ENCODE data around the gene PPM1H.
"Not testable (repeated sequence)": the region's sequence is repeated elsewhere in the genome, so short reads cannot be mapped to it uniquely, and the experiment has no call there.

PPM1H gene

GRCh38 chr12:62762645-62763044 is 172.3 kb downstream of the PPM1H start:
- H3K4me3 ChIP-seq (ENCODE audit: low read length): no peak overlapping the region
- DNase-seq (ENCODE audit: low read depth, low spot score): no peak

DNA sequence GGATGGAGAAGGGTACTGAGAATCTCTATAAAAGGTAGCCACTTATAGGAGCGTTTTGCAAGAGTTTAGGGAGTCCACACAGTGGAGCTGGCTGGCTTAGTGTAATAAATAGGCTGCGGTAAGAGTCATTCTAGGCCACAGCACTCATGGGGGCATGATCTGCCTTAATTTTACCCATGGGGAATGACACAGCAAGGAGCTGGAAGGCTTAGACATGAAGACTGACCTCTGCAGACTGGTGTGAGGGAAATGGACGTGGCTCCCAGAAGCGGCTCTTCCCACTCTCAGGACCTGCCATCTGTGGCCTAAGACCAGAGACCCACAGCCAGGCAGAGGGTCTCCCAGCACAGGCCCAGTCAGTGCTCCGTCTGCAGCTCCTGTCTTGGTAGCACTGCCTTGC is 173.3 kb downstream of the PPM1H start:
- no peak overlapping the region for H3K4me3 ChIP-seq (ENCODE audit: low read length)
- DNase-seq (ENCODE audit: low read depth, low spot score): no peak

DNA sequence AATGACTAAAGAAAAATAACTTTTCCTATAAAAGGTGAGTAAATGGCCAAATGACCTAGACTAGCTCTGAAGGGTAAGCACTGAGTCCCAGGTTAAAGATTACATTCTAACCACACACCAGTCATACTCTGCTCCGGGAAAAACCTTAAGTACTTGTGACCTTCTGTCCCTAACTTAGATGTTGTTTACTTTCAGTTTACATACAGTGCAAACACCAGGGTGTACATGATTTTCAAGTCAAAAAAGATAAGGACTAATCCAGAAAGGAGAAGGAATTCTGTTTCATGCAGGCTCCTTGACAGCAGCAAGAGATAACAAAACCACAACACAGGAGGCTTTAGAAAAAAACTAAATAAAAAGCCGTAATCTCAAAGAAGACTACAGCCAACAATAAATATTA is 174.2 kb downstream of the PPM1H start:
- H3K4me3 ChIP-seq (ENCODE audit: low read length): no peak overlapping the region
- DNase-seq (ENCODE audit: low read depth, low spot score): no peak

DNA sequence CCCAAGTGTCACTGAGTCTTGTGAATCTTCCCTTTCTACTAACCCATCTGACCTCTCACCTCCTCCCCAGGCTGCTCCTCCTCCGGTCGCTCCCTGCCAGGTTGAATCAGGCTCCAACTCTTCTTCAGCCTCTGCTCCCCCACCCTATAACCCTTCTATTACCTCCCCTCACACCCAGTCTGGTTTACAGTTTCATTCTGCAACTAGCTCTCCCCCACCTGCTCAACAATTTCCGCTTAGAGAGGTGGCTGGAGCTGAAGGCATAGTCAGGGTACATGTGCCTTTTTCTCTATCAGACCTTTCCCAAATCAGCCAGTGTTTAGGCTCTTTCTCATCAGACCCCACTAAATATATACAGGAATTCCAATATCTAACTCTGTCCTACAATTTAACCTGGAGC is 174.6 kb downstream of the PPM1H start:
- not testable (repeated sequence) for H3K4me3 ChIP-seq (ENCODE audit: low read length); DNase-seq (ENCODE audit: low read depth, low spot score)

DNA sequence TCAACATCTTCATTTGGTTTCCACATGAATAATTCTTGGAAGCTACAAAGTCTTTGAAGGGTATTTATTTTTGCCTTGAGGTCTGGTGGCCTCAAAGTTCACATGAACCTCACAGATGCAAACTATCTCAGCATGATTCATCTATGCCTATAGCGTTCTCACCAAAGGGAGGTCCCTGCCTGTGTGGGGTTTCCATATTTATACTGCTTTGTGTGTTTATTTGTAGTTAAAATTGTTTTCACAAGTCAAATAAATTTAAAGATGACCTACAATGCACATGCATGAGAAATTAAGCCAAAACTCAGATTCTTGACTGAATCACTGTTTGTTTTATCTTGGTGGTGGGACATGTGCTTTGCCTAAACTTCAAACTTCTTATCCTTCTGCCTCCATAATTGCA is 176.7 kb downstream of the PPM1H start:
- DNase-seq (ENCODE audit: low read depth, low spot score): no peak
- H3K4me3 ChIP-seq (ENCODE audit: low read length): no peak overlapping the region

GRCh38 chr12:62757048-62757447 is 177.9 kb downstream of the PPM1H start:
- H3K4me3 ChIP-seq (ENCODE audit: low read length): no peak overlapping the region
- DNase-seq (ENCODE audit: low read depth, low spot score): no peak

DNA sequence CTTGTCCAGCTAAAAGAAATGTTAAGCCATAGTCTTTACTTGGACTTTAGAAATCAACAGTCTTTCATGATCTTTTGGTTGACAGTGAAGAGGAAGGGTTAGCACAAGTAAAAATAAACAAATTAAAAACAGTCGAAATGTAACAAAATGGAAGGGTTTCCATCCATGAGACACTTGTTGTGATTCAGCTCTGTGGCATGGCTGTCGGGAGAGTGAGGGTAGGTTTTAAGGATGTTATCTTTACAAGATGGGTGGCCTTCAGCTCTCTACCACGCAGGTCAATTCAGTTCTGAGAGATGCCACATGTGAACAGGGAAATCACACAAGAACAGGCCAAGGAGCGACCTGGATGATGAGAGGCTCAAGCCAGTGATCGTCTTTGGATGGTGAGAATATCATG is 180.2 kb downstream of the PPM1H start:
- no peak overlapping the region for H3K4me3 ChIP-seq (ENCODE audit: low read length)
- no peak for DNase-seq (ENCODE audit: low read depth, low spot score)

- H3K4me3 ChIP-seq (ENCODE audit: low read length): no peak overlapping the region
- DNase-seq (ENCODE audit: low read depth, low spot score): no peak
Measured at GRCh38 chr12:62751810-62752155, 183.2 kb downstream of the PPM1H start.

DNA sequence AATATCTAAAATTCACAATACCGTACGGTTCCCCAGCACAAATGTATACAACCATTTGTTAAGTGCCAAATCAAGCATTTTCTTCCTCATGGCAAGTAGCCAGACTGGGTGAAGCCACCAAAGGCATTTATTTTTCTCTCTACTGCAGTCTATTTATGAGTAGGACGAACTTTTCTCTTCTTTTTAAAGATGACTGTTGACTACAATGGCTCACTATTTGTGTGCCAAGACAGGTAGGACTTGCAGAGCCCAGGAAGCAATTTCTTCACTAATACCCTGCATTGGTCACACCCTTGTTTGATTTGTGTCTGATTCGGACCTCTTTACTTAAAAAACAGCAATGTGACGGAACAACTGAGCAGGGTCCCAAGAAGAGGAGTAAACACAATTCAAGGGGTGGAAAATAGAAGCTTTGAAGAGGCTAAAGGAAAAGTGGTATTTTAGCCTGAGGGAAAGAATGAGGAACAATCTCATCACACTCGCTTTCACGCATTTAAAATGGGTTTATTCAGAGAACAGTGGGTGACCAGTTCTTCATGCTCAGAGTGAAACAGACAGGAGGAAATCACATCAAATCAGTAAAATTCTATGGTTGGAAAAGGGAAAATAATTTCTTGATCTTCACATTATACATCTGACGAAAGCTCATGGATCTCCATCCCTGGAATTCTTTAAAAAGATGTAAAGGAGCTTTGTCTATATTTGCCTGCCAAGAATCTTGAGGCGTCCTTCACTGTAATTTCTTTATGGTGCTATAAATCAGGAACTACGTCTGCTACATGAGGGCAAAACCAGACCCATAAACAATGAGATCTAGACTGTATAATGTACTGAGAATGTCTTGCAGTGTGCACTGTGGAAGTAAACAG is 183.8 kb downstream of the PPM1H start:
- no peak overlapping the region for H3K4me3 ChIP-seq (ENCODE audit: low read length)
- DNase-seq (ENCODE audit: low read depth, low spot score): no peak

GRCh38 chr12:62749586-62749985 is 185.4 kb downstream of the PPM1H start:
- no peak overlapping the region for H3K4me3 ChIP-seq (ENCODE audit: low read length)
- no peak for DNase-seq (ENCODE audit: low read depth, low spot score)

GRCh38 chr12:62748941-62749468 is 185.9 kb downstream of the PPM1H start:
- H3K4me3 ChIP-seq (ENCODE audit: low read length): no peak overlapping the region
- no peak for DNase-seq (ENCODE audit: low read depth, low spot score)

DNA sequence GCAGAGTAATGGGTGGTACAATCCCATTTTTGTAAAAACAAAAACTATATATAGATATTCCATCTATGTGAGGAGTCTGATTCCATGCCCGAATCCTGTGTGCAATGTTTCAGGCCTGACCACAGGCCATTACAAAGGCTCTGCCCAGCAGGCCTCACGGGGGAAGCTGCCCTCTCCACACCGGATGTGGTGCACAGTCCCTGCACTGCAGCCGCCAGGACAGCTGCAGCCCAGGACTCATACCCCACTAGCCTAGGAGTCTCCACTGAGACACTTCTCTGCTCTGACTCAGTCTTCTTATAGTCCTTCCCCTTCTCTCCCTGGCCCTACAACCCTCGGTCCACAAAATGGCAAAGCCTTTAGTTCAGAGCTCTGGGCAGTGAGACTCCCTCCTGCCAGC is 190.4 kb downstream of the PPM1H start:
- no peak for DNase-seq (ENCODE audit: low read depth, low spot score)
- no peak overlapping the region for H3K4me3 ChIP-seq (ENCODE audit: low read length)

DNA sequence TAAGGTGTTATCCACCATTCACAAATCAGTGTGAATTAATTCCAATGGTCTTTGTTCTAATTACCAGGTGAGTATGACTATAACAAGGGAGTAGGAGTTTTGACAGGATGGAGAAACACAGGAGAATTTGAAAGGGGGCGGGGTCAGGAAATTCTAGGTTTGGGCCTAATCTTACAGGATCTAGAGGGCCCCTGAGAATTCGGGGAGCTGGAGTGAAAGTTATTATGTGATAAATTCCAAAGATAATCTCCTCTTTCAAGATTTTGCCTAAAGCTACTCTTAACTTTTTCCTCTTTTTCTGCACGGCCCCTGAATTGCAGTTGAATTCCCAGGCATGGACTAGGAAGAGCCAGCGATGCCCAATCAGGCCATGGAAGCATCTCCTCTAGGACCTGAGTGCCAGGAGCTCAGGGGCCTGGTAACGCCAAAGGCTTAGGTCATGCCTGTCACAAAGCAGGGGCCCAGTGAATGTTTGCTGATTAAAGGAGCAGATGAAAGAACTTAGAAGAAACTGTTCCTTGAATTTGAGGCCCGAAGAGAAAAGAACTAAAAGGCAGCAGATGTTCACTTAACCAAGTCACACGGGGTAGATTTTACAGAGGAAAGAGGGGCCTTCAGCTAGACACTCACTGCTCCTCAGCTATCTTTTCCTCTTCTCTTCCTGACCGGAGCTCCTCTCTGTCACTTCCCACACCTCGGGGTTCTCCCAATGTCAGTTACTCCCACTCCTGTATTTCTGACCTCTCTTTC is 195.5 kb downstream of the PPM1H start:
- no peak for DNase-seq (ENCODE audit: low read depth, low spot score)

DNA sequence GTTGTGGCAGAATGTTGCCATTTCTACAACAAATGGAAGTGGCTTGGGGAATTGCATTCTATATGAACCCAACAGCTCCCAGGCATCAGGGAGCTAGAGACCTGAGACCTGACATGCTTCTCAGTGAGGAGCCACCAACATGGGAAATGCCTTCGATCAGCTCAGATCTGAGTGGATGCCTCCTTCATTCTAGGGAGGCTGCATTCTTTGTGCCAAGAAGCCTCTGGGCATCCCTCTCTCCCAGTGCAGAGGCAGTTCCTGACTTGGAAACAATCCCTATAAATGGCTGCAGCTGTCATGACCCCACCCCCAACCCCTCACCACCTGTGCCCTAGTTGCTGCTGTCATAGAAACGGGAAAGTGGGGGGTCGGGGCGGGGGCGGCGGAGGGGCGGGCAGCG is 196.3 kb downstream of the PPM1H start:
- no peak overlapping the region for H3K4me3 ChIP-seq (ENCODE audit: low read length)
- DNase-seq (ENCODE audit: low read depth, low spot score): no peak

More for the DNA sequence above, 195.5 kb downstream of the PPM1H start:
- H3K4me3 ChIP-seq (ENCODE audit: low read length): no peak overlapping the region

DNA sequence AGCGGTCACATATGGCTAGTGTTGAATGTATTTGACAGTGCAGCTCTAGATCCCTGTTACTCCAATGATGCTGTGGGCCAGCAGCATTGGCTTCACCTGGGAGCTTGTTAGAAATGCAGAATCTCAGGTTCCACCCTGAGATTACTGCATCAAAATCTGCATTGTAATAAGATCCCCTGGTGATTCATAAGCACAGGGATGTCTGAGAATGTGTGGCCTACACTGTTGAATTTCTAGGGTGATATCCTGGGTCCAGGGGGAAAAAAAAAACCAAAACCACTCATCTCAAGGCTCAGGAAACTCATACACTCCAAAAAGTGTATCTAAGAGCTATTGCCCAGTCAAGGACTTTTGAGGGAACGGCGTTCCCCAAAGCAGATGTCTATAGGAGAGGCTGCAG is 196.8 kb downstream of the PPM1H start:
- no peak for DNase-seq (ENCODE audit: low read depth, low spot score)
- no peak overlapping the region for H3K4me3 ChIP-seq (ENCODE audit: low read length)

DNA sequence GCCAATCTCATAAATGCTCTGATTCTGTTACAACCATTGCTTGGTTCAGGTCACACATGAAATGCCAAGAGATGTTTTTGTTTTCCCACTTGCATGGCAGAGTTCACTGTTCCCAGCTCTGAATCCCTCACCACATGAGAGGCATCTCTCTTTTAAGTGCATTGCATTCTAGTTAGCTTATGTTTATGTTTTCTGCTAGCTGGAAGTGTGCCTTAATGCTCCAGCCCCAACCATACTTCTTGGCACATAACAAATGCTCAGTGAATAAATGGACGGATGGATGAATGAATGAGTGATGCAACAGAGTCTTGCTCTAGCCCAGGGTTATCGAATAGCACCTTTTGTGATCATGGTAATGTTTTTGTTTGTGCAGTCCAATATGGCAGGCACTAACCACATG is 197.3 kb downstream of the PPM1H start:
- no peak for DNase-seq (ENCODE audit: low read depth, low spot score)
- H3K4me3 ChIP-seq (ENCODE audit: low read length): no peak overlapping the region

- no peak for DNase-seq (ENCODE audit: low read depth, low spot score)
- H3K4me3 ChIP-seq (ENCODE audit: low read length): no peak overlapping the region
Measured at GRCh38 chr12:62737188-62737587, 197.8 kb downstream of the PPM1H start.

GRCh38 chr12:62736596-62736995 is 198.4 kb downstream of the PPM1H start:
- no peak overlapping the region for H3K4me3 ChIP-seq (ENCODE audit: low read length)
- no peak for DNase-seq (ENCODE audit: low read depth, low spot score)

- no peak for DNase-seq (ENCODE audit: low read depth, low spot score)
Measured at GRCh38 chr12:62732861-62733427, 202.0 kb downstream of the PPM1H start.

More at GRCh38 chr12:62732861-62733427, 202.0 kb downstream of the PPM1H start:
- no peak overlapping the region for H3K4me3 ChIP-seq (ENCODE audit: low read length)

All from Jurkat, Clone E6-1 (cell line).